SK-N-SH treated with all-trans-retinoic acid at 6 μM for 48 hours (cell line): Measurements from ENCODE around the gene CHSY1.
A peak's percentile ranks its signal among the peaks of the same experiment; 100 is the strongest.

Experiments used
- ATAC-seq: fragments of 200-7000 bp; cut with Tn5 transposase; 3 replicates; pipeline ENCODE4 v1.9.1; 2020; ENCODE audit warnings: mild to moderate bottlenecking, moderate library complexity
- ARNTL ChIP-seq: fragments of 450-650 bp; formaldehyde crosslinking; IDR thresholded peaks from 2 replicates; pipeline ENCODE4 v1.5.0; 2020; ENCODE audit warnings: low read depth, mild to moderate bottlenecking, moderate library complexity, borderline replicate concordance
- BACH2 ChIP-seq: fragments of 250-450 bp; sonication (Bioruptor Pico); IDR thresholded peaks from 2 replicates; pipeline ENCODE4 v1.9.0; 2021; ENCODE audit warnings: mild to moderate bottlenecking, borderline replicate concordance
- CSDC2 ChIP-seq: fragments of 250-450 bp; sonication (Bioruptor Pico); IDR thresholded peaks from 2 replicates; pipeline ENCODE4 v1.5.0; 2020; ENCODE audit warnings: mild to moderate bottlenecking, moderate library complexity
- ESRRG ChIP-seq: fragments of 250-450 bp; sonication (Bioruptor Pico); IDR thresholded peaks from 2 replicates; pipeline ENCODE4 v1.6.1; 2021; ENCODE audit warnings: mild to moderate bottlenecking
- GLIS3 ChIP-seq: fragments of 250-450 bp; sonication (Bioruptor Pico); IDR thresholded peaks from 2 replicates; pipeline ENCODE4 v1.5.0; 2020; ENCODE audit warnings: mild to moderate bottlenecking, moderate library complexity
- ISL1 ChIP-seq: fragments of 250-450 bp; sonication (Bioruptor Pico); IDR thresholded peaks from 2 replicates; pipeline ENCODE4 v2.1.2; 2022; ENCODE audit warnings: mild to moderate bottlenecking, moderate library complexity
- OSR1 ChIP-seq: fragments of 250-450 bp; sonication (Bioruptor Pico); IDR thresholded peaks from 2 replicates; pipeline ENCODE4 v1.8.0; 2022; ENCODE audit warnings: moderate library complexity, mild to moderate bottlenecking, inconsistent platforms
- PPARA ChIP-seq: fragments of 250-450 bp; sonication (Bioruptor Pico); IDR thresholded peaks from 2 replicates; pipeline ENCODE4 v1.5.0; 2020; ENCODE audit warnings: mild to moderate bottlenecking, borderline replicate concordance
- RARB ChIP-seq: fragments of 250-450 bp; sonication (Bioruptor Pico); IDR thresholded peaks from 2 replicates; pipeline ENCODE4 v1.8.0; 2021; ENCODE audit warnings: mild to moderate bottlenecking, moderate library complexity
- SNAI2 ChIP-seq: fragments of 250-450 bp; sonication (Bioruptor Pico); IDR thresholded peaks from 2 replicates; pipeline ENCODE4 v1.5.0; 2020; ENCODE audit warnings: mild to moderate bottlenecking, moderate library complexity
- TCF4 ChIP-seq: fragments of 250-450 bp; sonication (Bioruptor Pico); IDR thresholded peaks from 2 replicates; pipeline ENCODE4 v1.8.0; 2021; ENCODE audit warnings: mild to moderate bottlenecking, moderate library complexity, borderline replicate concordance
- TOX ChIP-seq: fragments of 250-450 bp; sonication (Bioruptor Pico); IDR thresholded peaks from 2 replicates; pipeline ENCODE4 v1.8.0; 2021; ENCODE audit warnings: mild to moderate bottlenecking, moderate library complexity, borderline replicate concordance
- ZC3H10 ChIP-seq: fragments of 250-450 bp; sonication (Bioruptor Pico); IDR thresholded peaks from 2 replicates; pipeline ENCODE4 v1.5.1; 2021; ENCODE audit warnings: mild to moderate bottlenecking, moderate library complexity
- ZFP3 ChIP-seq: fragments of 250-450 bp; sonication (Bioruptor Pico); IDR thresholded peaks from 2 replicates; pipeline ENCODE4 v1.5.0; 2020; ENCODE audit warnings: mild to moderate bottlenecking, moderate library complexity
- ZFP30 ChIP-seq: fragments of 450-650 bp; formaldehyde crosslinking; IDR thresholded peaks from 2 replicates; pipeline ENCODE4 v1.5.0; 2022; ENCODE audit warnings: mild to moderate bottlenecking, moderate library complexity
- ZNF565 ChIP-seq: fragments of 450-650 bp; formaldehyde crosslinking; conservative IDR thresholded peaks from 2 replicates; pipeline ENCODE4 v1.5.0; 2020; ENCODE audit warnings: low read depth, mild to moderate bottlenecking, moderate library complexity
- ZNF8 ChIP-seq: fragments of 450-650 bp; formaldehyde crosslinking; IDR thresholded peaks from 2 replicates; pipeline ENCODE4 v1.5.0; 2020; ENCODE audit warnings: mild to moderate bottlenecking, moderate library complexity
- TF ChIP-seq, protein P1 (sequence below): fragments of 250-450 bp; sonication (Bioruptor Pico); IDR thresholded peaks from 2 replicates; pipeline ENCODE4 v1.8.0; 2021; ENCODE audit warnings: low read depth, mild to moderate bottlenecking, moderate library complexity, borderline replicate concordance
- TF ChIP-seq, protein P2 (sequence below): fragments of 250-450 bp; sonication (Bioruptor Pico); IDR thresholded peaks from 2 replicates; pipeline ENCODE4 v1.5.1; 2020; ENCODE audit warnings: low read depth, mild to moderate bottlenecking, moderate library complexity
- TF ChIP-seq, protein P3 (sequence below): fragments of 250-450 bp; sonication (Bioruptor Pico); IDR thresholded peaks from 2 replicates; pipeline ENCODE4 v1.8.0; 2020; ENCODE audit warnings: mild to moderate bottlenecking, moderate library complexity, borderline replicate concordance
- TF ChIP-seq, protein P4 (sequence below): fragments of 250-450 bp; sonication (Bioruptor Pico); IDR thresholded peaks from 2 replicates; pipeline ENCODE4 v1.5.1; 2021; ENCODE audit warnings: mild to moderate bottlenecking, moderate library complexity
- TF ChIP-seq, protein P5 (sequence below): fragments of 250-450 bp; sonication (Bioruptor Pico); IDR thresholded peaks from 2 replicates; pipeline ENCODE4 v1.5.0; 2020; ENCODE audit warnings: mild to moderate bottlenecking, moderate library complexity

Gene CHSY1

DNA sequence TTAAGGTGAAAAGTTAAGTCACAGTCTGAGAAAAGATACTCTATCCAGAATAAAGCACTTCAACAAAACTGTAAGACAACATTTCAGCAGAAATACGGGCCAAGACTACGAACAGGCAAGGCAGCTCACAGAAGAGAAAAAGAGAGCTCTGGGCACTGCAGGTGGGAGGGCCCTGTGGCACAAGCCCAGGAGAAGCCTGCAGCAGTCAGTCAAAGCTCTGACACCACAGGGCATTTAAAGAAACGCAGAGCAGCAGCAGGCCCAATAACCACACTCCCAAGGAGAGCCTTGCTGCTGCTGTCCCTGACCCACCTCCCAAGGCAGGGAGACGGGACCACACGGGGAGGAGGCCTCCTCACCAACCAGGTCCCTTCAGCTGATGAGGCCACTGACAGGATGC is 19.2 kb downstream of the CHSY1 start (continued):
- TF ChIP-seq, protein P1, sequence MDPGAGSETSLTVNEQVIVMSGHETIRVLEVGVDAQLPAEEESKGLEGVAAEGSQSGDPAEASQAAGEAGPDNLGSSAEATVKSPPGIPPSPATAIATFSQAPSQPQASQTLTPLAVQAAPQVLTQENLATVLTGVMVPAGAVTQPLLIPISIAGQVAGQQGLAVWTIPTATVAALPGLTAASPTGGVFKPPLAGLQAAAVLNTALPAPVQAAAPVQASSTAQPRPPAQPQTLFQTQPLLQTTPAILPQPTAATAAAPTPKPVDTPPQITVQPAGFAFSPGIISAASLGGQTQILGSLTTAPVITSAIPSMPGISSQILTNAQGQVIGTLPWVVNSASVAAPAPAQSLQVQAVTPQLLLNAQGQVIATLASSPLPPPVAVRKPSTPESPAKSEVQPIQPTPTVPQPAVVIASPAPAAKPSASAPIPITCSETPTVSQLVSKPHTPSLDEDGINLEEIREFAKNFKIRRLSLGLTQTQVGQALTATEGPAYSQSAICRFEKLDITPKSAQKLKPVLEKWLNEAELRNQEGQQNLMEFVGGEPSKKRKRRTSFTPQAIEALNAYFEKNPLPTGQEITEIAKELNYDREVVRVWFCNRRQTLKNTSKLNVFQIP (CRISPR knock-in tag), result no peak
- TF ChIP-seq ZNF565 (CRISPR knock-in tag), result no peak
- TF ChIP-seq ISL1 (CRISPR knock-in tag), result no peak

DNA sequence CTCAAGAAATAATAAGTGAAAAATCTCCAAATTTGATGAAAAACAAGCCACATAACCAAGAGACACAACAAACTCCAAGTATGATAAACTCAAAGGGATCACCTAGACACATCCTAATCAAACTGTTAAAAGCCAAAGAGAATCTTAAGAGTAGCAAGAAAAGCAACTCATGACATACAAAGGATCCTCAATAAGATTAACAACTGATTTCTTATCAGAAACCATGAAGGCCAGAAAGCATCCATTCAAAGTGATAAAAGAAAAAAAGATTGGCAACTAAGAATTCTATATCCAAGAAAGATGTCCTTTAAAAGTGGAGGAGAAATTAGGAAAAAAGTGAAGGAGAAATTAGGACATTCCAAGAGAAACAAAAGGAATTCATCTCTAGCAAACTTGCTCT is 23.5 kb downstream of the CHSY1 start:
- ATAC-seq, result no peak
- no peak for TF ChIP-seq ARNTL (CRISPR knock-in tag)
- 0 out of 2 replicates have a peak, but pooled peaks have one; percentile 21 for TF ChIP-seq ZFP30 (CRISPR knock-in tag)

DNA sequence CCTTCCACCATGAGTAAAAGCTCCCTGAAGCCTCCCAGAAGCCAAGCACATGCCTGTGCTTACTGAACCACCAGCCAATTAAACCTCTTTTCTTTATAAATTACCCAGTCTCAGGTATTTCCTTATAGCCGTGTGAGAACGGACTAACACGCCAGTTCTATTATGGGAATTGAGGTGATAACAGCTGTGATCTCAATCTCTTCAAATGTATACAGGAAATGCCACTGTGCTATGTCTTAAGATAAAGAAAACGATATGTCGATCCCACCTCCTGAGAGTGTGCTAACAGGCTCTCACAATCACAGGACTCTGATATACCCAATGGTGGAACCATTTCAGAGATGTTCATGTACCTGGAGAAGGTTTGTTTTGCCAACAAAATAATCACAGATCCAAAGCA is 26.2 kb downstream of the CHSY1 start:
- TF ChIP-seq ZFP30 (CRISPR knock-in tag), result no peak
- TF ChIP-seq ZFP3 (CRISPR knock-in tag), result no peak
- TF ChIP-seq ZC3H10, result no peak
- TF ChIP-seq SNAI2, result no peak
- TF ChIP-seq ZNF8 (CRISPR knock-in tag), result no peak
- no peak for TF ChIP-seq ISL1 (CRISPR knock-in tag)
- TF ChIP-seq ARNTL (CRISPR knock-in tag), result no peak
- no peak for TF ChIP-seq RARB (CRISPR knock-in tag)
- TF ChIP-seq PPARA (CRISPR knock-in tag), result no peak
- TF ChIP-seq OSR1 (CRISPR knock-in tag), result no peak
- no peak for TF ChIP-seq ESRRG (CRISPR knock-in tag)
- TF ChIP-seq BACH2 (CRISPR knock-in tag), result no peak

DNA sequence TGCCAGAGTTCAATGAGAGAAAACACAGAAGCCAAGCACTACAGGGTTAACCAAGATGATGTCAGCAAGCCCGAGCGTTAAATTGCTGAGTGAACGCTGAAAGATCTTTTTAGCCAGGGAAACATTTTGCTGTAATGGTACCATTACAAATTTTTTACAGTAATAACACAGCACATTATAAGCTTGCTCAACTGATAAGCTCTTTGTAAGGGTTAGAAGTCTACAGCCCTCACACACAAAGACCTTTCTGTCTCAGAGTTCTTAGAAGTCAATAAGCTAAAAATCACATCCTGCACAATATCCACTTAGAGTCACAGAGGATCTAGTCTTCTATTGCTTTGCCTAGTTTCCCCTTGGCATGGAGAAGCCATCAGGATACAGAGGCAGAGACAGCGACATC is 29.9 kb downstream of the CHSY1 start:
- TF ChIP-seq GLIS3 (CRISPR knock-in tag) (no peak), ISL1 (CRISPR knock-in tag) (peak; percentile 34)
- TF ChIP-seq, protein P2, sequence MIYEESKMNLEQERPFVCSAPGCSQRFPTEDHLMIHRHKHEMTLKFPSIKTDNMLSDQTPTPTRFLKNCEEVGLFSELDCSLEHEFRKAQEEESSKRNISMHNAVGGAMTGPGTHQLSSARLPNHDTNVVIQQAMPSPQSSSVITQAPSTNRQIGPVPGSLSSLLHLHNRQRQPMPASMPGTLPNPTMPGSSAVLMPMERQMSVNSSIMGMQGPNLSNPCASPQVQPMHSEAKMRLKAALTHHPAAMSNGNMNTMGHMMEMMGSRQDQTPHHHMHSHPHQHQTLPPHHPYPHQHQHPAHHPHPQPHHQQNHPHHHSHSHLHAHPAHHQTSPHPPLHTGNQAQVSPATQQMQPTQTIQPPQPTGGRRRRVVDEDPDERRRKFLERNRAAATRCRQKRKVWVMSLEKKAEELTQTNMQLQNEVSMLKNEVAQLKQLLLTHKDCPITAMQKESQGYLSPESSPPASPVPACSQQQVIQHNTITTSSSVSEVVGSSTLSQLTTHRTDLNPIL (CRISPR knock-in tag), result no peak
- no peak for ATAC-seq

More for the DNA sequence above, 26.2 kb downstream of the CHSY1 start:
- no peak for ATAC-seq

DNA sequence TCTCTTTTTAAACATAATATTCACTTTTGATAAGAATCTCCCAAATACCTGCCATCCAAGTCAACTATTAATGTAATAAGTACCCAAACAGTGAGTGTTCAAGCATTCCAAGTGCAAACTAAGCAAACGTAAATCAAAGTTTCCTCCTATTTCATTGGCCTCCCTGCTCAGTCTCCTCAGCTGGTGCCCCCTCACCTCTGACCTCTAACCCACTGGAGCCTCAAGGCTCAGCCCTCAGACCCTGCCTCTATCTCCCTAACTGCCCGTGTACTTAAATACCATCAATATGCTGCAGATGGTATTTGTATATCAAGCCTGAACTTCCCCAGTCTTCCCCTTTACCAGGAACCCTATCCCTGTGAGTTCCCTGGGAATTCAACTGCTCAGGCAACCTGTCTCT is 31.8 kb downstream of the CHSY1 start:
- ATAC-seq, result no peak
- TF ChIP-seq ZFP3 (CRISPR knock-in tag) (no peak), CSDC2 (CRISPR knock-in tag) (no peak), TCF4 (CRISPR knock-in tag) (no peak), BACH2 (CRISPR knock-in tag) (no peak), TOX (CRISPR knock-in tag) (no peak), ARNTL (CRISPR knock-in tag) (no peak), PPARA (CRISPR knock-in tag) (no peak), GLIS3 (CRISPR knock-in tag) (no peak), SNAI2 (no peak), ZNF8 (CRISPR knock-in tag) (no peak), RARB (CRISPR knock-in tag) (no peak), OSR1 (CRISPR knock-in tag) (no peak), ISL1 (CRISPR knock-in tag) (no peak), ESRRG (CRISPR knock-in tag) (no peak)
- TF ChIP-seq, protein P3, sequence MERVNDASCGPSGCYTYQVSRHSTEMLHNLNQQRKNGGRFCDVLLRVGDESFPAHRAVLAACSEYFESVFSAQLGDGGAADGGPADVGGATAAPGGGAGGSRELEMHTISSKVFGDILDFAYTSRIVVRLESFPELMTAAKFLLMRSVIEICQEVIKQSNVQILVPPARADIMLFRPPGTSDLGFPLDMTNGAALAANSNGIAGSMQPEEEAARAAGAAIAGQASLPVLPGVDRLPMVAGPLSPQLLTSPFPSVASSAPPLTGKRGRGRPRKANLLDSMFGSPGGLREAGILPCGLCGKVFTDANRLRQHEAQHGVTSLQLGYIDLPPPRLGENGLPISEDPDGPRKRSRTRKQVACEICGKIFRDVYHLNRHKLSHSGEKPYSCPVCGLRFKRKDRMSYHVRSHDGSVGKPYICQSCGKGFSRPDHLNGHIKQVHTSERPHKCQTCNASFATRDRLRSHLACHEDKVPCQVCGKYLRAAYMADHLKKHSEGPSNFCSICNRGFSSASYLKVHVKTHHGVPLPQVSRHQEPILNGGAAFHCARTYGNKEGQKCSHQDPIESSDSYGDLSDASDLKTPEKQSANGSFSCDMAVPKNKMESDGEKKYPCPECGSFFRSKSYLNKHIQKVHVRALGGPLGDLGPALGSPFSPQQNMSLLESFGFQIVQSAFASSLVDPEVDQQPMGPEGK (CRISPR knock-in tag), result no peak
- TF ChIP-seq, protein P4, sequence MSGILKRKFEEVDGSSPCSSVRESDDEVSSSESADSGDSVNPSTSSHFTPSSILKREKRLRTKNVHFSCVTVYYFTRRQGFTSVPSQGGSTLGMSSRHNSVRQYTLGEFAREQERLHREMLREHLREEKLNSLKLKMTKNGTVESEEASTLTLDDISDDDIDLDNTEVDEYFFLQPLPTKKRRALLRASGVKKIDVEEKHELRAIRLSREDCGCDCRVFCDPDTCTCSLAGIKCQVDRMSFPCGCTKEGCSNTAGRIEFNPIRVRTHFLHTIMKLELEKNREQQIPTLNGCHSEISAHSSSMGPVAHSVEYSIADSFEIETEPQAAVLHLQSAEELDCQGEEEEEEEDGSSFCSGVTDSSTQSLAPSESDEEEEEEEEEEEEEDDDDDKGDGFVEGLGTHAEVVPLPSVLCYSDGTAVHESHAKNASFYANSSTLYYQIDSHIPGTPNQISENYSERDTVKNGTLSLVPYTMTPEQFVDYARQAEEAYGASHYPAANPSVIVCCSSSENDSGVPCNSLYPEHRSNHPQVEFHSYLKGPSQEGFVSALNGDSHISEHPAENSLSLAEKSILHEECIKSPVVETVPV (CRISPR knock-in tag), result no peak
- TF ChIP-seq, protein P5, sequence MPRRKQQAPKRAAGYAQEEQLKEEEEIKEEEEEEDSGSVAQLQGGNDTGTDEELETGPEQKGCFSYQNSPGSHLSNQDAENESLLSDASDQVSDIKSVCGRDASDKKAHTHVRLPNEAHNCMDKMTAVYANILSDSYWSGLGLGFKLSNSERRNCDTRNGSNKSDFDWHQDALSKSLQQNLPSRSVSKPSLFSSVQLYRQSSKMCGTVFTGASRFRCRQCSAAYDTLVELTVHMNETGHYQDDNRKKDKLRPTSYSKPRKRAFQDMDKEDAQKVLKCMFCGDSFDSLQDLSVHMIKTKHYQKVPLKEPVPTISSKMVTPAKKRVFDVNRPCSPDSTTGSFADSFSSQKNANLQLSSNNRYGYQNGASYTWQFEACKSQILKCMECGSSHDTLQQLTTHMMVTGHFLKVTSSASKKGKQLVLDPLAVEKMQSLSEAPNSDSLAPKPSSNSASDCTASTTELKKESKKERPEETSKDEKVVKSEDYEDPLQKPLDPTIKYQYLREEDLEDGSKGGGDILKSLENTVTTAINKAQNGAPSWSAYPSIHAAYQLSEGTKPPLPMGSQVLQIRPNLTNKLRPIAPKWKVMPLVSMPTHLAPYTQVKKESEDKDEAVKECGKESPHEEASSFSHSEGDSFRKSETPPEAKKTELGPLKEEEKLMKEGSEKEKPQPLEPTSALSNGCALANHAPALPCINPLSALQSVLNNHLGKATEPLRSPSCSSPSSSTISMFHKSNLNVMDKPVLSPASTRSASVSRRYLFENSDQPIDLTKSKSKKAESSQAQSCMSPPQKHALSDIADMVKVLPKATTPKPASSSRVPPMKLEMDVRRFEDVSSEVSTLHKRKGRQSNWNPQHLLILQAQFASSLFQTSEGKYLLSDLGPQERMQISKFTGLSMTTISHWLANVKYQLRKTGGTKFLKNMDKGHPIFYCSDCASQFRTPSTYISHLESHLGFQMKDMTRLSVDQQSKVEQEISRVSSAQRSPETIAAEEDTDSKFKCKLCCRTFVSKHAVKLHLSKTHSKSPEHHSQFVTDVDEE (CRISPR knock-in tag), result no peak
- TF ChIP-seq, protein P1 (CRISPR knock-in tag), result no peak
- TF ChIP-seq, protein P2 (CRISPR knock-in tag), result no peak
